SW480 (cell line): ENCODE data around the gene BLOC1S5.
"Not testable (repeated sequence)": the region's sequence is repeated elsewhere in the genome, so short reads cannot be mapped to it uniquely, and the experiment has no call there.

Experiments used
- DNase-seq: peaks from one replicate; pipeline ENCODE4 v3.0.0-alpha.2; 2016; ENCODE audit warnings: low spot score

The BLOC1S5 gene

DNA sequence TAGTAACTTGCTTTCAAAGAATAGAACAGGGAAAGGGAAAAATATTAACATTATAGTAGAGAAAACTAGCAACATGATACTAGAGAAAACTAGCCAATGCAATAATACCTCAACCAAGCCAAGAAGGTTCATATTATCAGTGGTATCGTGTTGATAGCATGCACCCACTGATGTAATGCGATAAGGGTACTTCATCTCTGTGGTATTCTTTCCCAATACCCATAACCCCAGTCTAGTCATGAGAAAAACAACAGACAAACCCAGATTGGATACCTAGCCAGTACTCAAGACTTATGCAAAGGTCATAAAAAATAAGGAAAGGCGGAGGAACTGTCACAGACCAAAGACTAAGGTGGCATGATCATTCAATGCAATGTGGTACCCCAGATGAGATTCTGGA is 21.0 kb downstream of the BLOC1S5 start:
- no peak for DNase-seq

DNA sequence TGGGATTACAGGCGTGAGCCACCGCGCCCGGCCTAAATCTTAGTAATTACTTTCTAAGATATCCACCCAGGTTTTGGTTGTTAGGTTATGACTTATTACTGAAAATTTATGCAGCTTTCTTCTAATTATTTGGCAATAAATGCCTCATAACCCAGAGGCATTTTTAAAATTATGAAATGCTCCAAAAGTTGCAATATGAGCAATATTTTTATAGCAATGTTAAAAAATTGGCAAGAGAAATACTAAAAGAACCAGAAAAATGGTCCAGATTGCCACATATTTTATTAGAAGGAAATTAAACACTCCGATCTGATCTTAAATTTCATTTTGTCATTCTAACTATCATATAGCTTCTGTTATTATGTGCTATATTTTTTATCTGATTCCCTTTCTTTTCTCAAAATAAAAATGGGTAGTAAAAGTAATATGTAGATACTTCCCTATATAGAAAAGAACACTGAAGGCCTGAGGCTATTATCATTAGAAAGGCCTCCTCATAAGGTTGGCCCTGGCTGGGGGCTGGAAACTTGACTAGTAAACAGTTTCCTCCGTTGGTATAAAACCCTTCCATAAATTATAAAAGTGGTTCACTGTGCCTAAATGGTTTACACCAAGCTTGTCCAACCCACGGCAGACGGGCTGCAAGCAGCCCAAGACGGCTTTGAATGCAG is 22.1 kb downstream of the BLOC1S5 start:
- no peak for DNase-seq

DNA sequence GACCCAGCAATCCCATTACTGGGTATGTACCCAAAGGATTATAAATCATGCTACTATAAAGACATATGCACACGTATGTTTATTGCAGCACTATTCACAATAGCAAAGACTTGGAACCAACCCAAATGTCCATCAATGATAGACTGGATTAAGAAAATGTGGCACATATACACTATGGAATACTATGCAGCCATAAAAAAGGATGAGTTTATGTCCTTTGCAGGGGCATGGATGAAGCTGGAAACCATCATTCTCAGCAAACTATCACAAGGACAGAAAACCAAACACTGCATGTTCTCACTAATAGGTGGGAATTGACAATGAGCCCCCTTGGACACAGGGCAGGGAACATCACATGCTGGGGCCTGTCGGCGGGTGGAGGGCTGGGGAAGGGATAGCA is 30.1 kb downstream of the BLOC1S5 start:
- DNase-seq, result not testable (repeated sequence)

DNA sequence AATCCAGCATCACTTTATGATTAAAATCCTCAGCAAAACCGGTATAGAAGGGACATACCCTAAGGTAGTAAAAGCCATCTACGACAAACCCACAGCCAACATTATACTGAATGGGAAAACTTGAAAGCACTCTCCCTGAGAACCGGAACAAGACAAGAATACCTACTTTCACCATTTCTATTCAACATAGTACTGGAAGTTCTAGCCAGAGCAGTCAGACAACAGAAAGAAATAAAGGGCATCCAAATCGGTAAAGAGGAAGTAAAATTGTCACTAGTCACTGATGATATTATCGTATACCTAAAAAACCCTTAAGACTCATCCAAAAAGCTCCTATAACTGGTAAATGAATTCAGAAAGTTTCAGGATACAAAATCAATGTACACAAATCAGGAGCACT is 33.3 kb downstream of the BLOC1S5 start:
- DNase-seq, result no peak

DNA sequence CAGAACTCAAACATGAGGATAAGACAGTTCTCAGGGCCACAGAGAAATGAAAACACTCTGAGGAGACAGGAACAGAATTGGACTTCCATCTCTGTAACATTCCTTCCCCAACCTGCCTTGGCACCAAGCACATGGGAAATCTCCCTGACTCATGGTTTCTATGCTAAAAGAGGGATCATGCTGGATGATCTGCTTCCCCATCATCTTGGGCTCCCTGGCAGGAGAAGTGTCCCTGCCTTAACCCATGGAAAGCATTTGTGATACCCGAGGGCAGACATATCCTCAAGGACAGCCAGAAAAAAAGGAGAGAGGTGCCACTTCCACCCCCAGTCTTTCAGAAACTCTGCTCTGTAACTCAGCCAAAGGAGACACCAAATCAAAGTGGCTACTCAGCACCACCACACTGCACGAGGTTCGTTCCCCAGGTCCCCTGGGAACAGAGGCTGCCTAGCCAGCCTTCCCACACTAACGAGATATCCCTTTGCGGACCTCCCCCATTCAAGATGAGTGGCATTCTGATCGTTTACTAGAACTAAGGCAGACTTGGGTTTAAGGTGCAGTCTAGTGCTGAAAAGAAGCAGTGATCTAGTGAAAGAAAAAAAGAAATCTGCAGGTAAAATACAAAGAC is 34.8 kb downstream of the BLOC1S5 start:
- DNase-seq, result no peak

DNA sequence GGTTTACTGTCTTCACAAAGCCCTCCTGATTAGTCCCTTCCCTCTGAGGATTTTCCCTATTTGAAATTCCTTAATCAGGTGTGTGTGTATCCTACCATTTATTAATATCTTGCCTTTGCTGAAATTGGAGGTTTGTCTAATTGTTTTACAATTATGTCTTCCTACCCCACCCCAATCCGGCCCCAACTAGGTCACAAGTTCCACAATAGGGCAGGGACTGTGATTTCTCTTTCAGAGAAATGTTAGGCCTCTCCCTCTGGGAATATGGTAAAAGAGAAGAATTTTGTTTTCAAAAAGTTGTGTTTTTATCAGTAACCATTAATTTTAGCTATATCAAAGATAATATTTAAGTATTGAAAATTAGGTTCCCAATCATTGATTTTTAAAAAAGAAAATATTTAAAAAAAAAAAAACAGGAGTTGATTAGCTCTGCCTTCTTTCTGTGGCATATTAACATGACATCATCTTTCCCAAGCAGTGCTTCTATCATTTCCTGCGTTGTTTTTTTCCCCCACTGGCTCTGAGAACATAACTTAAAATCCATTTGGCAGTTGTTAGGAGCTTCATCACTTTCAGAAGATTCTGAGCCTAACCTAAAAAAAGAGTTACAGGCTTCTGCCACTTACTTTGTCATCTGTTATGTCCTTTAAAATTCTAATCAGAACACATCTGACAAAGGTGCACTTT is 36.1 kb downstream of the BLOC1S5 start:
- no peak for DNase-seq

DNA sequence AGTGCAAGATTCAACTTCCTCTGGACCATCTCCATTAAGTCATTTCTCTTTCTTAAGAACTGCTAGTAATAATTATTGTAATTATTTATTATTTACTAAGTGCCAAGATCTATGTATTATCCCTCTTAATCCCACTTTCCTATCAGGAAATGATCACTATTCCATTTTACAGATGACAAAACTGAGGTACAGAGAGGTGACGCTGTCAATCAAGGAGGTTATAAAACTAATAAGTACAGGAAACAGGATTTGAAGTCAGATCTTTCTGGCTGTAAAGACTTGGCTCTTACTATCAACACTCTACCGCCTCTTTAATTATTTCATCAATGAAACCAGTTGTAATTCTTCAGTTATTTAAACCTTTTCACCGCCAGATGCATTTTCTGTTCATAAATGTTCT is 37.4 kb downstream of the BLOC1S5 start:
- no peak for DNase-seq

DNA sequence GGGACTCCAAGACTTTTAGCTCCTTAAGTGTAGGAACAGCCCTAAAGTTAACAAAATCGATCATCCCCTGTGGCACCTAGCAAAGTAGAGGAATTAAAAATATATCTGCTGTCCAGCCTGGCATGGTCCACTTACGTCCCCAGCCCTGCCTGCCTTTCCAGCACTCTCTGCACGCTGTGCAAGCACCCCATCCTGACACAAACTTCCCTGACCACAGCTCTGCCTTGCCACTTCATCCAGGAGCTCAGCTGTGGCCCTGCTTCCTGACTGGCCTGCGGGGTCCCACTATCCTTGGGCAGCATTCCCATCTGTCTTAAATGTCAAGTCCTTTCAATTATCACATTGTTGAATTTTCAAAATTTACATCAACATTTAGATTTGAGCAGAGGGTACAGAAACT is 39.0 kb downstream of the BLOC1S5 start:
- no peak for DNase-seq

DNA sequence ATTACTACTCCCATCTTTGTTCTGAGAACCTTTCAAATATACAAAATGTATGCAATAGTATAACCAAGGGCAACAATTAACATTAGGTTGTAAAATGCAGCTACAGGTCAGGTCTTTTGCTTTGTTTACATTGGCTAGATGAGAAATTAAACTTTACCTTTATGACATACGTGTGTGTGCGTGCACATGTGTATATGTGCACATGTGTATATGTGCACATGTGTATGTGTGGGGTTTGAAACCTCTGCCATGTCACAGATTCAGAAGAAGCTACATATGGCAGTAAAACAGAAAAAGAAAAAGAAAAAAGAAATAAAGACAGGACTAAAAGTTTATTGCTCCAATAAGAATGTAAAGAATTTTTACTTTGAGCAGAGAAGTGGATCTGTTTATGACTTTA is 40.6 kb downstream of the BLOC1S5 start:
- no peak for DNase-seq

DNA sequence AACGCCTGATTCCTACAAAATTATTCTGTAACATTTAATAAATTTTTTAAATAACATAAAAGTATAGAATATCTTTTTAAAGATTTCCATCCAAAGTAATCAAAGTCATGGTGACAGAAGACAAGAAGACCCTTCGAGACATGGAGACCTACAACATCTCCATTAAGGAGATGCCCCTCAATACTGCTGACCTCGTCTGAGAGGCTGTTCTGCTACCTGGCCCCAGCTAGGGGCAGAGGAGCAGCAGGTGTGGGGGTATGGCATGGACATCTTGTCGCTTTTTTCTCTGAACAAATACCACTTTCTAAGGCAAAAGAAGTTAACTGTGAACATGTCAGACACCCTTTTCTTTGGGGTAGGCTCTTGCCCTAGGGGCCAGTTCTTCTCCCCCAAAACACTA is 44.1 kb downstream of the BLOC1S5 start:
- DNase-seq, result no peak

DNA sequence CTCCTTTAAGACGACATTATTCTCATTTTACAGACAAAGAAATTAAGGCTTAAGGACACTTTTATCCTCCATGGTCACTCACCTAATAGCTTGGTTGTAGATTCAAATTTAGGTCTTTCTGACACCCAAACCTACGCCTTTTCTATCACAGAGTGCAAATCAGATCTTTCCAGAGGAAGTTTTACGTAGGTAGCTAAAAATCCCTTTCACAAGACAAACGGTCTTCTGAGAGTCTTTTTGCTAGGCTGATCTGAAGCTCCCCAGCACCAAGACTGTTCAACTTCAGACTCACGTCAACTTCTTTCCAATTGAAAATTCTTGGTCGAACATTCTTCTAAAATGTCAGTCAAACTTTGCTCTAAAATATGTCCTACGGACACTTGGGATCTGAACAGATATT is 46.5 kb downstream of the BLOC1S5 start:
- no peak for DNase-seq

DNA sequence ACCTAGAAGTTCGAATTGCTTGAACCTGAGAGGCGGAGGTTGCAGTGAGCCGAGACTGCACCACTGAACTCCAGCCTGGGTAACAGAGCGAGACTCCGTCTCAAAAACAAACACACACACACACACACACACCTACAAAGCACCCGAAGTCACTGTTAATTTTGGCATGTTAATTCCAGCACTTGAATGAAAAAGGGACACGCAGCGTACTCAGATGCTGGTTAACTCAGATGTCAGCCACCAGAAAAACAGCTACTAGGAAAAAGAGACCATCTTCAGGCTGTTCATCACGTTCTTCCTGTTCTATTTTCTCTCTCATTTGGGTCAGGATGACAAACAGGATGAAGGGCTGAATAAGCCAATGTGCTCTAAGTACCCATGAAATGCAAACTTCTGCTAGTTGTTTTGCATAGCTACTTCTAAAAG is 46.9 kb downstream of the BLOC1S5 start:
- DNase-seq, result no peak

DNA sequence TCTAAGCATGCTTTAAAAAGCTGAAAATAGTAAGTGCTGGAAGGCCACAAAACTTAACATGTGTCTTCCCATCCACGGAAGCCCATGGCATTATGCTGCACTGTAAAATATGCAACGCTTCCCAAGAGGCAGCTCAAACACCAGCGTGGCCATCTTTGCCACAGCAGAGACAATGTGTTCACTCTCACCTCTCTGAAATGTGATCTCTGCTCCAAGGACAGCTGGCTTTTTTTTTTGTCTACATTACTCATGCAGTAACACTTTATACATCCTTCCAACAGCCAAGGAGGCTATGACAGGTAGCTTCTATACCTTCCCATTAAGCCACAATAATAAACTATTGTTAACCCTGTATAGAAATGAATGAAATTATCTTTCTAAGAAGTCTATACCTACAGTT is 49.2 kb downstream of the BLOC1S5 start:
- DNase-seq, result no peak

DNA sequence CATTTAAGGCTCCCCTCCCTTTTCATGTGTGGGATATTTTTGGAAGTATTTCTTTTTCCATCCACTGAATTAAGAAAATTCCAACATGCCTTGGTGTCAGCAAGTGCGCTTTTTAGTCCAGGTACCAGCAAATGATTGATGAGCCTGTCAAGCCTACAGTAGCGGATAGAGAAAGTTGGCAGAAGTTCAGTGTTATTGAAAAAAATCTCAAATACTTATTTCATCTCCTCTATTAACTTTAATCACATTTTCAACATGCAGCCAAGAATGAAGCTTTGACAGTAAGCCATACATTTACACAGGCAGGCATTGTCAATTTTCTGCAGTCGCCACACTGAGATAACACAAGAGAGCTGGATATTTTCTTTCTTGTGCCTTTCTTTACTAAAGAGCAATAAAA is 50.4 kb downstream of the BLOC1S5 start:
- DNase-seq, result no peak

DNA sequence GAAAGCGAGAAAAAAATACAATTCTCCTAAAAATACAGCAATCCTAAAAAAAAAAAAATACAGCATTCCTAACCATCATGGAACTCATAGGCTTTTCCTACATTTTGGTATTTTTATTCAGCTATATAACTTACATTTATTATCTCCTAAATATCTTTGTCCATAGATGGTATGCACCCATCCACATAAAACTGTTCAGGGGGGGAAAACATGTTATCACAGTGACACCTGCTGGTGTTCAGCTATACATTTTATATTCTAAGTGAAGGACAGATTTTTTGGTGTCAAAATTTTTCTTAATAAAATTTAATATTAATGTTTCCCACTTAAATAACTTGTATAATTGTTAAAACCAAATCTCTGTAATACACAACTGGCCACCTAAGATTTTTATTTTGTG is 58.0 kb downstream of the BLOC1S5 start:
- DNase-seq, result peak; percentile 29

DNA sequence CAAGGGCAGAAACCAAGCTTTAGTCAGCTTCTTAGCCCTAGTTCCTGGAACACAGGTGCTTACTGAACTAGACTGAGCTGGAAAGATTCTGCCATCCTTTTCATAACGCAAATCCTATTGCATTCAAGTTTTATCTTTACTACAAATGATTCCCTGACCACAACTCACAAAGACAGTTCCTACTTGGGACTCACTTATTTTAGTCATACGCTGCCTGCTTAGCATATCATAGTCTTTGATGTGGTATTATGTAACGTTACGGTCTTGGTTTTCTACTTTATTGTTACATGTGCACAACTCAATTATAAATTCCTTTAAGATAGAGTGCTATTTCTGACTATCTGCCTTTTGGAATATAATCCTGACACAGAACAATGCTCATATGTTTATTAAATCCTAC is 59.1 kb downstream of the BLOC1S5 start:
- peak; percentile 68 for DNase-seq

DNA sequence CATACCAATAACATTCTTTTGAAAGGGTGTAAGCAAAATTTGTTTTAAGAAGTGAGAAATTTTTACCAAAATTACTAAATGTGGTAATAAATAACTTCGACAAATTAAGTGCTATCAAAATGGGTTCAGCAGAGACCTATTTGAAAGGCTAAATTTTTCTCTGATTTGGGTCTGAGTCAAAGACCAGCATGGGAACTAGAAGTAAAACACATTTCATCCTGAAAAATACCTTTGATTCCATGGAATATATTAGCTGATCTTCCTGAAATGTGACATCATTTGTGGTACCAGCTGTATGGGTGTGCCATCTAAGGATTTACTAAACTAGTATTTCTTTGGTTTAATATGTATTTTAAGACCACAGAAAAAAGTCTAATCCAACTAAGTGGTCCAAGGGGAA is 63.6 kb downstream of the BLOC1S5 start:
- no peak for DNase-seq

DNA sequence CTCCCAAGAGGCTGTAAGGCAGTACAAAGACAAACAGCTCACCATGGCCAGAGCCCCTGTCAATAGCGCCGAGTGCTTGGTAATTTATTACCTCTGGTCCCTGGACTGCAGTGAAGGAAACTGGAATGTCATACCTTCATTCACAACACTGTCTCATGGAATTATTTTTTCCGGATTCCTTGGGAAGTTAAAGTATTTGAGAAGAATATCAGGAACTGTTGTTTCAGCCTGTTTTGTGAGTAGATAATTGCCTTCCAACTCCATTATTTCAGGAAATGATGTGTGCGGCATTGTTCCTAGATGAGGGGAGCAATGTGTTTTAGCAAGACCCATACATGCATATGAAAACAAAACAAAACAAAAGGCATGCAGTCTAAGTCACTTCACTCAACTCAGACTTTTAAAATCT is 64.0 kb downstream of the BLOC1S5 start:
- DNase-seq, result no peak

DNA sequence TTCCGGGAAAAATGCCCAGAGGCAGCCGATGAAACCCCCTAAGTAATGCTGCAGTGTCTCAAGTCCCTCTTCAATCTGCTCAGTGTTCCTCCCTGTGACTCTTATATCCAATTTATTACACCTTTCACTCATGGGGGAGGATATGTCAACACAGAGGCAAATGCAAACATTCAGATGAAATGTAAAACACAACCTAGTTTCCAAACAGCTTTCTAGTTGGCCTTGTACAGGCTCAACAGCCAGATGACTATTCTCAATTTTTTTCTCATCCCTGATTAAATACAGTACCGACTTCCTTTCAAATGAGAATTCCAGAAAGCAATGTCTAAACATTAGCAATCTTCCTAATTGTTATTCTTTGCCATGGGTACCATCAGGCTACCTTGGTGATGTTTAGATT is 65.0 kb downstream of the BLOC1S5 start:
- DNase-seq, result no peak

DNA sequence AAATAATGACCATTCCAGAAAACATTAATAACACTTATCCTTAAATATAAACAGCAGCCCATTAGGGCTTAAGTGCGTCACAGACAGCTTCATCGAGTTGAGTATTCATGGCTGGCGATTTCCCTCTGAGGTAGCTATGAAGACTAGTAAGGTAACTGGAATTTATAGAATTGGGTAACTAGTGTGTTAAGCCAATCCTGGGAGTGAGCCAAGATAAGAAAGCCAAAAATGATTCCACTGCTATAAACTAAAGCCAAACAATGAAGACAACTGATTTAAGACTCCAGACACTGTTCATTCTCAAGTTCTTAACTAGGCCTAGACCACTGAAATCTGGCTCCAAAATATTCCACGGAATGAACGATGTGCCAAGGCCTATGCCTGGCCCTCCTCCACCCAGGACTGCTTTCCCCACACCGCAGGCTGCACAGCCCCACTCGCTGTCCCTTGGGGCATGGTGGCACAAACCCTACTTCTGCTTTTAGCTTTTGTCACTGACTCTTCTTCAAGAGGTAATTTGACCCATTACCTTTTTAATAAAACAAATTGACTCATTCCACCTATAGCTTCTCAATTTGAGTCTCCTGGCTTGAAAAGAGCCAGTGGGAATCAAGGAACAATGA is 66.0 kb downstream of the BLOC1S5 start:
- no peak for DNase-seq

DNA sequence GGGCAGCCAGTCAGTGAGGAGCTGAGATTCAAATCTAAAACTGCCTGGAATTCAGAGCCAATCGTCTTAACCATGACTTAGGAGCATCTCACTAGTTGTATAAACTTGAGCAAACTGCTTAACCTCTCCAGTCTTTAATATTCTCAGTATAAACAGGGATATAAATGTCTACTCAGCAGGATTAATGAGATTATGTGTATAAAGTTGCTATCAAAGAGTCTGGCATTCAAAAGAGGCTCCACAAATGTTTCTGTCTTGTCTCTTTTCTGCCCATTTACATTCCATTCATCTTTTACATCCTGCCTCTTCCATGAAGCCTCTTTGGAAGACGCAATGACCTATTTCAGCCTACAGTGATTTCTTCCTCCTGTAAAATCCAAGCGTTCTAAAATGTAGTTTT is 66.9 kb downstream of the BLOC1S5 start:
- no peak for DNase-seq

DNA sequence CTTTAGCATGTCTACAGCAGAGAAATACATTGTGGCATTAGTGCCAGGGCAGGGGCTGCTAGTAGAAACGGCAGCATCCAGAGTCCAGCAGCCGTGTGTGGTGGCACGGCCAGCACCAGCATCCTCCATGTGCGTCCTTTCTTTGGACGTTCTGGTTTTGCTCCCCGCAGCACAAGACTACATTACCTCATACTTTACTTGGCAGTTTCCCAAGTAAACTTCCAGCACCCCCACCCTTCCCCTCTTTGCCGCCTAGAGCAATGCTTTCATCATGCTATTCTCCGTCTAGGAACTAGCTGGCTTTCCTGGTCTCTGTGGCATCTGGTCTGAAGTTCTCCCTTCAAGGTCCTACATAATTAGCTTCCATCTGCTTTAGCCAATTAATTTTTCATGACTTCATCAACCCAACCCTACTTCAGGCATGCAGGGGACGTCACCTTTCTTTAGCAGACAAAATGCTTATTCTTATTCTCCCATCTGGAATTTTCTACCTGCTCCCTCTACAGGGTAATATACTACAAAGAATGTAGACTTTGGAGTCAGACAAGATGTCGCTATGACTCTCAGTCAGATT is 67.6 kb downstream of the BLOC1S5 start:
- no peak for DNase-seq

DNA sequence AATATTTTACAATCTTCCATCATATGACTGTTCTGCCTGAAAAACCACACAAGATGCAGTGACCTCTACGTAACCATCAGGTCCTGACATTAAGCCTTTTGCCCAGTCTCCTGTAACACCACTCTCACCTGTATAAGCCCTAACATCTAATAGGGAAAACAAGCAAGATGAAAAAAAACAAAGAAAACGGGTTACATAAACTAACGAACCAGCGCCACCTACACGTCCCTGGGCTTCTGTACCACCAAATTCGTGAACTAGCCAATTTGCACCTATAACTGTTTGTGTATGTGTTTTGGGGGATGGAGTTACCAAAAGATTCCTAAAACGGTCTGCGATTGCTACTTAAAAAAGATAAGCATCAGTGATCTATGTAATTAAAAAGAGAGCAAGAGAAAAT is 70.2 kb downstream of the BLOC1S5 start:
- no peak for DNase-seq
